ENCODE measurements around the gene DRG2.

DNA sequence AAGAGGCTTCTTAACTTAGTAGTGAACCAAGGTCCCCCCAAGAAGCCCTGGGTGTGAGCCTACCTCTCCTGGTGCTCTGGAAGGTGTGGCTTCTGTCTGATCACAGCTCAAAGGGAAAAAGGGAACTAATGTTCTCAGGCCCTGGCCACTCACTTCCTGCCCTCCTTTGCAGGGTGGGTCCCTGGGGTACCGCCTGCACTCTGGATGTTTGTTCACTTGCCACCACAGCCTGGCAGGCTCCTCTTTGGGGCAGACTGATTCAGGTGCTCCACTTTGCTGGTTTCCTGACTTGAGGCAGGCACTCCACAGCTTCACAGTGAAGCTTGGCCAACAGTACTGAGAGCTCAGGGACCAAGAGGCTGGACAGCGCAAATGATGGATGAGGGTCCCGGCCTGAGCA, 14.9 kb downstream of the DRG2 start:
- TF ChIP-seq, protein P1, sequence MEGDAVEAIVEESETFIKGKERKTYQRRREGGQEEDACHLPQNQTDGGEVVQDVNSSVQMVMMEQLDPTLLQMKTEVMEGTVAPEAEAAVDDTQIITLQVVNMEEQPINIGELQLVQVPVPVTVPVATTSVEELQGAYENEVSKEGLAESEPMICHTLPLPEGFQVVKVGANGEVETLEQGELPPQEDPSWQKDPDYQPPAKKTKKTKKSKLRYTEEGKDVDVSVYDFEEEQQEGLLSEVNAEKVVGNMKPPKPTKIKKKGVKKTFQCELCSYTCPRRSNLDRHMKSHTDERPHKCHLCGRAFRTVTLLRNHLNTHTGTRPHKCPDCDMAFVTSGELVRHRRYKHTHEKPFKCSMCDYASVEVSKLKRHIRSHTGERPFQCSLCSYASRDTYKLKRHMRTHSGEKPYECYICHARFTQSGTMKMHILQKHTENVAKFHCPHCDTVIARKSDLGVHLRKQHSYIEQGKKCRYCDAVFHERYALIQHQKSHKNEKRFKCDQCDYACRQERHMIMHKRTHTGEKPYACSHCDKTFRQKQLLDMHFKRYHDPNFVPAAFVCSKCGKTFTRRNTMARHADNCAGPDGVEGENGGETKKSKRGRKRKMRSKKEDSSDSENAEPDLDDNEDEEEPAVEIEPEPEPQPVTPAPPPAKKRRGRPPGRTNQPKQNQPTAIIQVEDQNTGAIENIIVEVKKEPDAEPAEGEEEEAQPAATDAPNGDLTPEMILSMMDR (IDR thresholded peaks at IDR 0.05 in 4 of 5, conservative IDR thresholded peaks at IDR 0.05 in 1 of 5), result no peak
- TF ChIP-seq POLR2A (IDR thresholded peaks at IDR 0.05), result no peak

All from gastrocnemius medialis (tissue), 4 donors.